G401 (cell line): ENCODE results near the gene DCTD. TPM values are rescaled to one million over a fixed set of nuclear protein-coding genes. Genes with fewer than 3 reads are reported as not detected.
A peak's percentile ranks its signal among the peaks of the same experiment; 100 is the strongest.

Experiments
- DNase-seq: peaks from one replicate; pipeline ENCODE4 v3.0.0-alpha.2; 2015; ENCODE audit warnings: low spot score
- in situ Hi-C: cut with HindIII; loops from 2 replicates; pipeline ENCODE4 v1.10.0; 2016; ENCODE audit warnings: low sequenced_read_pairs, mixed read lengths
- total RNA-seq: library from RNA; depleted of rRNA; stranded (reverse); fragments of >200 nt; shearing (Covaris generic); gene quantifications from 2 replicates; pipeline ENCODE4 v1.2.3, GENCODE V29; 2014

The DCTD gene
- total RNA-seq, 1 experiment from 2014 or later: 107 TPM

DNA sequence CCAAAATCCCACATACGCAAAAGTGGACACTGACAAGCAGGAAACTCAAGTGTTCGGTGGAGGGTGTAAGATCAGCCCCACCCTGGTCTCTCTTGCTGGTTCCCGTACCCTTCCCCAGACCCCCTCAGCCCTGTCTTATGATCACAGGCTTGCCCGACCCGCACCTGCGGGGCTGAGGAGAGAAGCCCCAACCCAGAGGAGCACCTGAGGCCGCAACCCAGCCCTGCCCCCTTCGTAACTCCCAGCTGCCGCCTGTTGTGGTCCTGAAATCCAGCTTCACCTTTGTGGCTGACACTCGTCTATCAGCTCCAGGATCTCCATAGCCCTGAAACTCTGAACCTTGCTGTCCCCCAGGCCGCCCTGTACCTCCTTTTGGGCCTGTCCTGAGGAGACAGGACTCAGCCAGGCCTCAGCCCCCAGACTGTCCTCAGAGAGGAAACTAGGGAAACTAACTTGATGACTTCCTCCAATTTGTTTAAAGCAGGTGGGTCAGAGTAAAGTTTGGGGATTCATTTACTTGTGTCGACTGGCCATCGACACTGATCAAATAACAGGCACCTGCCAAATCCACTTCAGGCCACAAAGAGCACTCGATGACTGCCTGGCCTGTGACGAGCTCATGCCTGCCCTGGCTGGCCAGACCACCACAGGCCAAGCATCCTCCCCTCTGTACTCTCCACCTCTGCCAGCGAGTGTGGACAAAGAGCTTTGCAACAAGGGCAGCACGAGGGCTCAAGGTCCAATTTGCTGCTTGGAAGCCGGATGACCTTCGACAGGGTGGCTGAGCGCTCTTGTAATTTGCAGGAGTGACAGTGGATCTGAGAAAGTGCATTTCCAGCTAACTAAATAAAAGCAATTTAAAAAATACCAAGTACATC is 19.3 kb downstream of the DCTD start:
- DNase-seq: no peak
- in situ Hi-C loops: no loop called here

DNA sequence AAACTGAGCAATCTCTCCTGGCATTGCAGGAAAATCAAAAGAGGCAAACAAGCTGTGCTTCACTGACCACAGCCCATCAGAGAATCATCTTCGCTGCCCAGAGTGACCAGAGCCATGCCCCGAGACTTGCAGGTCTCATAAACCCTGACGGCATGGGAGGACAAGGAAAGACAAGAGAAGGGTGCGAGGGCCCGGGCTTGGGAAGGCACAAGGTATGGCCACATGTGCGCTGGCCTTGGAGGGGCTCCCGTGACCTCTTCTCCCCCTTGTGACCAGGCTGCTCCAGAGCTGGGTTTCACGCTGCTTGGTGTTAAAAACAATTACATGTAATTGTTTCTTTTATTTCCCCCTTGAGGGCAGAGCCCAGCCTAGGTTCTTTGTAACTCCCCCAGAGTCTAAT is 20.8 kb downstream of the DCTD start:
- in situ Hi-C loops: no loop called here
- DNase-seq: no peak

DNA sequence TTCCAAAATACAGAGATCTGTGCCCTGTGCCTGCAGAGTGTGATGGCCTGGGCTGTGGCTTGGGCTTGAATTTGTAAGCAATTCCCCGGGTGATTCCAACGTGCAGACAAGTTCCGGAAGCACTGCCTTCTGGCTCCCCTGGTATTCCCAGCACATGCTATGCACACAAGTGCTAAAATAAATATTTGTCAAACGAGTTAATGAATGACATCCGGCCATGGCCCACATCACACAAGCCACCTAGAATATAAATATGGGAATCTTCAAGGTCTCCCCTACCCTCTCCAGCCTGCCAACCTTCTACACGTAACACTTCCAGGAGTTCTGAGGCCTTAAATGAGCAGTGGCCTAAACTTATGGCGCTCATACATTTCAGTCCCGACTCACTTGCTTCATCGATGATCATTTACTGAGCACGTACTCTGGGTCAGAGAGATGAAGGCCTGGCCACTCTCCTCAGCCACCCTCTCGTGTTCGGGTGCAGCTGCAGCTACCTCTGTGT is 21.3 kb downstream of the DCTD start:
- in situ Hi-C loops: no loop called here
- no peak for DNase-seq

DNA sequence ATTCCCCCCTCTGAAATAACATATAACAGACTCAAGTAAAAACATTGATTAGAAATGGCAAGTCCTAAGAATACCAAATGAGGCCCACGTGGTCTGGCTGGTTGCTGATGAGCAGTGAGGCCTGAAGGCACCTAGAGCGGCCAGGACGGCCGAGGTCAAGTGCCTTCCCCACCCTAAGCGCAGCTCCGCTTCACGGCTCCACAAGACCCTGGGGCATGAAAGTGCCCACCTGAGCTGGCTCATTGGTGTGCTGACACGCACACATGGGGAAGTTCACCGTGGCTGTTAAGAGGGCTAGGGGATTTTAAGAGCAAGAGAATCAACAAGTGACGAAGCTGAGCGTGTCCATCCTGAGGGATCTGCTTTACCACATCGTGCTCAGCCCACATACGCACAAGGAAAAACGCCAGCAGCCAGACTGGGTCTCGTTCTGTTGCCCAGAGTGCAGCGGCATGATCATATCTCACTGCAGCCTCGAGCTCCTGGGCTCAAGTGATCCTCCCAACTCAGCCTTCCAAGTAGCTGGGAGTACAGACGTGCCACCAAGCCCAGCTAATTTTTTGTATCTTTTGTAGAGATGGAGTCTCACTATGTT is 22.4 kb downstream of the DCTD start:
- in situ Hi-C loops: no loop called here
- DNase-seq: no peak

DNA sequence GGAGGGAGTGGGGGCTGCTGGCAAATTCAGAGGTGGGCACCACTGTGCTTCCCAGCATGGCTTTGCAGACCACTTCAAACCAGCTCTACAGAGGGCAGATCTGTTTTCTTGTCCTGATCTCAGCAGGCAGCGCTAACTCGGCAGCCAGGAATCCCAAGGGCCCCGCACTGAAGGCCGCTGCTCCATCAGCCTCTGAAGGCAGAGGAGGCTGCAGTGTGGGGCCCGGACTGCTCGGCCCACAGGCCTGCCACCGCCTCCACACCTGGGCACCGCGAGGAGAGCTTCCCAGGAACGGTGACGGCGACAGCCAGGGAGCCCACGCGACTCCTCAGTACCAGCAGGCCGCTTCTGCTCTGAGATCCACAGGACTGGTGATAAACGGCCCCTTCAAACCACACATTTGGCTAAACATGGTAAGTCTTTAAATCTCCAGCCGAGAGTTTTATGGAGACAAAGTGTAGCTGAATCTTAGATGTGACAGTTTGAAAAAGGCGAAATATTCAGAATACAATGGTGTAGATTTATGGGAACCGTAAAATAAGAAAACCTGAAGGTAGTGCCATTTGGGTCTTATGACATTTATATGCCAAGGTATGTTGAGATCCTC is 23.6 kb downstream of the DCTD start:
- in situ Hi-C loops: no loop called here
- no peak for DNase-seq

DNA sequence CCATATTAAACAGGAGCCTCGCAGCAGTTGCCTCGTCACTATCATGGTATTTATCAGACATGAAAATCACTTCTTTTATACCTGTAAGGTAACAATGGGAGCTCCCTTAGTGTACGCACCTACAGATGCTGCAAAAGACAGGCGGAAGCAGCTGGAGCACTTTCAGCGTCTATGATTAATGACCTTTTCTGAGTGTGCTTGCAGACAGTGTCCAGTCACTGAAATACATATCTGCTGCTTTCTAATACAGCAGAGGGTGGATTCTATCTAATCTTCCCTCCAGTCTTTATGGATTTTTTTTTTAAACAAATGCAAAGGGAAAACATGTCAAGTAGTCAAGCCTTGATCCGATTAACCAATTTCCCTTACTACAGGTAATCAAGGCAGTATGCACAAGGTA is 24.1 kb downstream of the DCTD start:
- in situ Hi-C loops: no loop called here
- no peak for DNase-seq

DNA sequence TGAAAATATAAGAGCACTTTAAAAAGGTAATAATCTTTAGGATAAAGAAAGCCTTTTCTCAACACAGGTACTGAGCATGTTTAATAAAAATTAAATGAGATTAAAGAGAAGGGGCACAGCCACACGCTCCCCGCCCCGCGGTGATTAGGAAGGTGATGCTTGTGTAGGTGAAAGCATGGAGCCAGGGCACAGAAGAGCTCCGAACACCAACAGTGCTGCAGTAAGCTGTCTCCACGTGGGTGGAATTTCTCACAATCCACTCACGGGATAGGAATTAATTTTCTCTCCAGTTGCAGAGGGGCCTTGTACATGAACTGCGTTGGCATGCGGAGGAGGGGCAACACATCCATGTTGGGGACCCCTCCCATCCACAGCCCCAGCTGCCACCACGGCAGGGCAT is 27.0 kb downstream of the DCTD start:
- no peak for DNase-seq

DNA sequence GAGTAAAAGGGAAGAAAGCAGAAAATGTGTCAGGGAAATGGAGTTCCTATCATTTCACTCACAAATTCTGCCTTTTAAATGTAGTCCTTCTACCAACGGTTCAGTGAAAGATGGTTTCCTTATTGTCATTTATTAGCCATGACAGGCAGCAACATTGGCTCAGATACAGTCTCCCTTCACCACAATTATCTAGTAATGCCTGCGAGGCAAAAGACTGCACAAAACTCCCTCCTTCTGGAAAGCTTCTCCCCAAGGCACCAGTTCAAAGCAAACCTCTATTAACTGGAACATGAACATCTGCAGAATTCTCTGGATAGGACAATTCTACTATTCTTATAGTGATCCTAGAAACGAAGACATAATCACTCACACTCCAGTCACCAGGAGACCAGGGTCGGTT is 28.3 kb downstream of the DCTD start:
- in situ Hi-C loops: no loop called here
- no peak for DNase-seq

More for the DNA sequence above, 27.0 kb downstream of the DCTD start:
- in situ Hi-C loops: no loop called here

DNA sequence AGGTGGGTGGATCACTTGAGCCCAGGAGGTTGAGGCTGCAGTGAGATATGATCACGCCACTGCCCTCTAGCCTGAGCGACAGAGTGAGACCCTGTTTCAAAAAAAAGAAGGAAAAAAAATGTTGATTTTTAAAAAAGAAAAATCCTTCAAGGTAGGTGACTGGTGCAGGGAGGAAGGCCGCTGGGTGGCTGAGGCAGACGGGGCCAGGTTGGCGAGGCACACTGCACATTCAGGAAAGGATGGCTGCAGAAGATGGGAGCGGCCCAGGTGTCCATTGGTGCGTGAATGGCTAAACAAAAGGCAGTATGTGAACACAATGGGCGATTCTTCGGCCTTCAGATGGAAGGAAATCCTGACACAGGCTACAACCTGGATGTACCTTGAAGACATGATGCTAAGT is 30.4 kb downstream of the DCTD start:
- DNase-seq: no peak
- in situ Hi-C loops: no loop called here

DNA sequence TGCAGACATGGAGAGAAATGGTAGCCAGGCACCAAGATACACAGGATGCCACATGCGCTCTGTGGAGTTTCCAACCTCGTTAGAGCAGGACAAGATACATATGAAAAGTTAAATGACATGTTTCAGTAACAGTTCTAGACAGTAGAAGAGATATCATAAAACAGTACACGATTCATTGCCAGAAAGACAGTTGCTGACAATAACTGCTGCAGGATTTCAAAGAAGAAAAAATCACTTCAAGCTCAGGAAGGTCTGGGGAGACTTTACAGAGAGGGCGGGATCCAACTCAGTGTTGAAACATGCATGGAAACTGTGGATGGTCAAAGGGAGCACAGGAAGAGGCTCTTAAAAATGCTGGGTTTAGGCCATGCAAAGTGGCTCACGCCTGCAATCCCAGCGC is 31.0 kb downstream of the DCTD start:
- in situ Hi-C loops: no loop called here
- DNase-seq: no peak

DNA sequence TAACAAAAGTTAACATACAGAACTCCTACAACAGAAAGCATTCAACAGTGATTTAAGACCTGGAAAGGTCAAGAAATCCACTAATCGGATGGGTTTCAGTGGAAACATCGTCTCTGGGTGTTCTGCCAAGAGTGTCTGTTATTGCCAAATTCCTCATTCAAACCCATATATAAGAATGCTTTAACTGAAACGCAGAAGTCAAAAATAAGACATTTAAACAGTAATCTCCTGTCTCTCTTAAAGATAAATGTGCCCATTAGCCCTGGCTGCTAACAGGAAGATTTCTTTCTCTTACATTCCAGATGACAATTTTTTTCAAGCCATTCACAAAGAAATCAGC is 31.5 kb downstream of the DCTD start:
- DNase-seq: no peak
- in situ Hi-C loops: no loop called here

DNA sequence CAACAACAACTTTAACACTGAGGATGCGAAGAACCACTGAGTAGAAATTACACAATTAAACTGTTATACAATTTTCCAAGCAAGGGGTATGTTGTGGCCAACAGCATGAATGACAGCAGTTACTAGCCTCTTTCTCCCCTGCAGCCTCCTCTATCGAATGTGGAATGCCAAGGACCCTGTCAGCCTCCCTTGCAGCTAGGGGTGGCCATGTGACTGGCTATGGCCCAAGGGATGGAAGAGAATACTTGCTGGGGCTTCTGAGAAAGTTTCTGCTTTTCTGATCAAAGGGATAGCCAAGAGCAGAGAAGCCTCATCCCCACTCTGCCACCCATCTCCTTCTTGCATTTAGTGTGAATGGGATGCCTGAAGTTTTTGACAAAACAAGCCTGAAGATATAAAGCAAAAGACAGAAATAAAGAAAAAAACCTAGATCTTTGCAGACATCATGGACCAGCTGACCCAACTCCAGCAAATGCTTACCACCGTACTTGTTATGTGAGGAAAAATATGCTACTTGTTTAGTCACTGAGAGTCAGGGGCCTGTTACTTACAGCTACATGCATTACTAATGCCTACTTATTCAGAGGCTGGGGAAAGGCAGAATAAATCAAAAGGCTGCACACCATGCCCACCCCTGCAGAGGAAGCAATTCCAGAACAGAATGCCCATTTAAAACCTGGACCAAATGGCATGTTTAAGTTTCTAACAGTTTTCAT is 32.0 kb downstream of the DCTD start:
- in situ Hi-C loops: no loop called here
- DNase-seq: no peak

DNA sequence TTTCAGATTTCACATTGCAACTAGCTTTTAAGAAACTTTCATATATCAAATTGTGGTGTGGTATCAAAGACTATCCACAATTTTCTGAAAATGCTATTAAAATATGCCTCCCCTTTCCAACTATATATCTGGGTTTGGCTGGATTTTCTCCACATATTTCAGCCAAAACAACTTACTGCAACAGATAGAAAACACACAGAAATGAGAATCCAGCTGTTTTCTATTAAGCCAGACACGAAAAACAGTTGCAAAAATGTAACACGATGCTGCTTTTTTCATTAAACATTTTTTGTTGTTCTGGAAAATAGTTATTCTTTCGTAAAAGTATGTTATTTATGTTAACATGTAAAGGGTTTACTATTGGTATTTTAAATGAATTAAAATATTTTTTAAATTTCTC is 33.1 kb downstream of the DCTD start:
- no peak for DNase-seq
- in situ Hi-C loops: no loop called here

DNA sequence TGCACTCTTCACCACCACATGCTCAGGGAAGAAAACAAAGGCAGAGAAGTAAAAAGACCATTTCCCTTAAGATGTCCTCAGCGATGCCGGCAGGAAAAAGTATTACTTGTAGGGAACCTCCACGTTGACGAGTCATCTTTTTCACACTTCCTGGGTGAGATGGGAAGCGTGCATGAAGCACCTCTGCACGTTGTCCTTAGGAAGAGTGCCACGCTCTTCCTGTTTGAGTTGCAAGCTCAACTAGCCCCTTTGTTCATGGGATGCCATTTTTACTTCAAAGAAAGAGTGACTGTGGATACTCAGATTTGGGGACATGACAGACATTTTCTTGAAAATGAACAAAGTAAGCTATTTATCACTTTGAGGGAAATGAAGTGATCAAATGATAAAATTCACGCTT is 33.8 kb downstream of the DCTD start:
- in situ Hi-C loops: no loop called here
- no peak for DNase-seq

DNA sequence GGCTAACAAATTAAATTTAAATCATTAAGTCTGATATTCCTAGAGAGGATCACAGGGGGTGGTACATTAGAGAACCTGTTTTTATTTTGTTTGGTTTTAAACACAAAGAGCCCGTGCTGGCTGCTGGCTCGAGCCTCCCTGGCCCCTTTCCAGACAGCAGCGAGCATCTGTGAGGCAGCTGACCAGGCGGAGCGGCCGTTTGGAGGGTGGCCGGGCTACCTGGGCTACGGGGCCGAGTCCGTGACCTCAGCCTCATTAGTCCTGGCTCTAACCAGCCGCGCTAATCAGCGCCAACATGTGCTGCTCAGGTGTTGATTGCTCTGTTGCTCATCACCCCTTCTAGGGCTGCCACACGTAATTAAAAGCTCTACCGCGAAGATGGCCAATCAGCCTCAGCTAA is 35.3 kb downstream of the DCTD start:
- DNase-seq: no peak
- in situ Hi-C loops: no loop called here

DNA sequence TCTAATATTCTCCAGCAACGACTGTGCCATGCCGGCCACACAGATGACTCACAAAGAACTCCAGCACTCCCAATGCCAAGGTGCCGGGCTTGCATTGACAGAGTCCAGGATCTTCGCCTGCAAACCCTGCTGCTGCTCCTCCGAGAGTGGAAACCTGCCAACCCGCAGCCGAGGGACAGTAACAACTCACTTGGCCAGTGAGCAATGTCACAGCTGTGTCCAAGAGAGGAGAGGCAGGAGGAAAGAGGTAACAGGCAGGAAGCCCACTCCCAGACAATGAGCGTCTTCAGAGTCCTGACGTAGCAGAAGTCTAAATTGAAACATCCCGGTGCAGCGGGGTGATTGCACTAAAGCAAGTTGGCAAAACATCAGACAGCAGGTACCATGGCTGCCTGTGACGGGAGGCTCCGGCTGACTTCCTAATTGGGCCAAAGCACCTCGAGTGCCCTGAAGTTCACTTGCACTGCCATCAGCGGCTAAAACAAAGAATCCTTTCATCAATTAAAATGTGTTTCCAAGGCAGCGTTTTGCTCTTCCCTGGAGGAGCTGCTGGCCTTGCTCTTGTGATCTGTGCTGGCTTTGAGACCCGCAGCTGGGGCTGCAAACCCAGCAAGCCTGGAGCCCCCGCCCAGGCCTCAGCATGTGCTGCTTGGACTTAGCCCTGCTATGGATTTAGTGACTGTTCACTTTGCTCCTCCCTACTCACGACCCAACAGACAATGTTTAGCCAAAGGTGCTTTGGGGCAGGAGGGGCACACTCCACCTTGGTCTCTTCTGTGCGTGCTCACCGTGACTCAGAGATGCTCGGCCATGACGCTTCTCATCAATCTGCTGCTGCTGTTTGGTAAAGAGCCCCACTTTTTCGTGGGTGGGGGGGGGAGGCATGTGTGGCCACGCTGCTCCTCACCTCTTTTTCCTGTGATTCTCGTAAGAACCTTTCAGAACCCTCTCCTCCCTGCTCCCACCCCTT is 36.5 kb downstream of the DCTD start:
- peak; percentile 72 for DNase-seq
- in situ Hi-C loops: no loop called here

DNA sequence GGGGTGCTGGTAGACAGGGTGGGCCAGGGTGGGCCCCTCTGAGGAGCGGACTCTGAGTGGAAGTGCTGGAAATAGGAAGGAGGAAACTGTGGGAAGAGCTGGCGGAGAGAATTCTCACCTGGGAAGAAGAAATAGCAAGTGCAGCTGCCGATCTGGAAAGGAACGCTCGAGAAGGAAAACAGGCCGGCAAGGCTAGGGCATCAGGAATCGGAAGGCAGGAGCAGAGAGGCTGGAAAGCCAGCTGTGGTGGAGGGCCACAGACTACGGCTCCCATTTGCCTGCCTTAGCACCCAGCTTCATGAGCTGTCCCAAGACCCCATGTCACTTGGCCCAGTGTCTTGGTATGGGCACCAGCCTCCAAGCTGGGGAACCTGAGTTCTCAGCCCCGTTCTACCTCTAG is 37.3 kb downstream of the DCTD start:
- no peak for DNase-seq
- in situ Hi-C loops: no loop called here

DNA sequence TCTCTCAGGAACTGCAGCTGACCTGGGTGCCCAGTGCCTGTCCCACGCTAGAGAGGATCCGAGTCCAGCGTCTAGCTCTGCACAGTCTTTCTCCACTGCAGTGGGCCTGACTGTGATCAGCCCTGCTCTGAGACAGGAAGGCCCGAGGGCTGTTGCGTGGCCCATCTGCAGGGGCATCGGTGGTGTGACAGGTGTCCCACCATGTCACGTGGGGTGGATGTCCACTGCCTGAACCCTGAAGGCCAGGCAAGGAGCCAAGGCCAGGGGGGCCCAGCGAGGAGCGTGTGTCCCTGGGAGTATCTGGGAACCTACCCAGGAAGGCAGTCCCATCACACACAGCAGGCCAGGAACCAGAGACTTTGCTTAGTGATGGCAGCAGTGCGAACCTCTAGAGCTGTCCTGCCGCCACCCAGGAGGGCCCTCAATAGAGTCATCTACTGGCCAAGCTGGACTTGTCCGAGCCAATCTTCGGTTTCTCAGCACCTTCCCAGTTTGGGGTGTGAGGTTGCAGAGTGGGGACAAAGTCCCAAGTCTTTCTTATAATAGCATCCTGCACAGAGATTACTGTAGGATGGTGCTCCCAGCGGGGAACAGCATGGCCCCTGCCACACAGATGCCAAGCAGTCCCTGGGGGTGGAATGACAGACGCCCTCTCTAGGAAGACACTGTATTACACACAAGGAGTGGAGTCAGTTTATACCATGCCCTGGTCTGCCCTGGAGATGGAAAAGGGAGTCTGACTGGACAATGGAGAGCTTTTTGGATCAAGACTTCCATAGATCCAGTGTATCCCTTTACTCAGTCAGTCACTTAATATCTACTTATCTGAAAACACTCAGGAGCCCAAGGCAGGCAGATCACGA is 38.3 kb downstream of the DCTD start:
- in situ Hi-C loops: no loop called here
- no peak for DNase-seq
